HG03064 (cell line): ENCODE measurements around the gene MECR.
"Not testable (repeated sequence)": the region's sequence is repeated elsewhere in the genome, so short reads cannot be mapped to it uniquely, and the experiment has no call there.

Experiments used
- ATAC-seq: cut with Tn5 transposase; IDR thresholded peaks from one replicate; pipeline ENCODE4 v1.9.1; 2021; ENCODE audit warnings: low read depth; ENCODE audit not compliant: unreplicated experiment

The MECR gene

DNA sequence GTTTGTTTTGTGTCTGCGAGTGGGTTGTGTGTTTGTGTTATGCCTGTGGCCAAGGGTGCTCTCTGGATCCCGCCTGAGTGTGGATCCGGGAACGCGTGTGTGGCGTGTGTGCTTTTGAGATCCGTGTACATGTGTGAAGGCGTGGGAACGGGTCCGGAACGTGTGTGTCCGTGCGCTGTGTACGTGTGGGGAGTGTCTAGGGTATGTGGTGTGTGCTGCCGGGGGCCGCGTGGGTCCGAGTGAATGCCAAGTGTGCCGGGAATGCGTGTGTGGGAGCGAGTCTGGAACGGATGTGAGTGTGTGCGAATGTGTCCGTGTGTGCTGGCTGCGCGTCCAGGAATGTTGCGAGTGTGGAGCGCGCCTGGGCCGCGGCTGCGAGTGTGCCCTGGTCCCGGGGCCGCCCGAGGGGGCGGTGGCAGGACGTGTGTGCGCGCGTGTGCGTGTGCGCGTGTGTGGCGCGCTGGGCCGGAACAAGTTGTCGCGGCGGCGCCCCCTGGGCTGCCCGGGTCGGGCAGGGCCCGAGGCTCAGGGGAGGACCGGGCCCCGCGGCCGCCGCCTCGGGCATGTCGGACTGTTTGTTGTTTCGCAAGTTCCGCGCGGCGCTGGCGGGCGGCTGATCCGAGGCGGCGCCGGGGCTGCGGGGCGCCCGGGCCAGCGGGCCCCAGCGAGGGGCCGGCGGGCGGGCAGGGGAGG lies 6.5 kb upstream of the MECR start:
- no peak for ATAC-seq

GRCh38 chr1:29236712-29237128 lies 6.0 kb upstream of the MECR start:
- no peak for ATAC-seq

GRCh38 chr1:29235955-29236711 lies 5.4 kb upstream of the MECR start, which contains the start of gene PTPRU:
Gene PTPRU, plus strand, starts transcription at chr1:29236522. Its CDS starts 123 bp downstream, at chr1:29236645.
- no peak for ATAC-seq

DNA sequence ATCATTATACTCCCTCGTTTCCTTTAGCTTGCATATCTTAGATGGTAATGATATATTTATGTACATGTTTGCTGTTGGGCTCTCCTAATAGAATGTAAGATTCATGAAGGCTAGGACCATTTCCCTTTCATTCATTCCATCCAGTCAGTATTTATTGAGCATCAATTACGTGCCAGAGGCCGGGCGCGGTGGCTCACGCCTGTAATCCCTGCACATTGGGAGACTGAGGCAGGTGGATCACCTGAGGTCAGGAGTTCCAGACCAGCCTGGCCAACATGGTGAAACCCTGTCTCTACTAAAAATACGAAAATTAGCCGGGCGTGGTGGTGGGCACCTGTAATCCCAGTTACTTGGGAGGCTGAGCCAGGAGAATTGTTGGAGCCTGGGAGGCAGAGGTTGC lies 4.1 kb upstream of the MECR start:
- ATAC-seq: not testable (repeated sequence)

- ATAC-seq: no peak
Measured at GRCh38 chr1:29234471-29234870, 3.7 kb upstream of the MECR start.

DNA sequence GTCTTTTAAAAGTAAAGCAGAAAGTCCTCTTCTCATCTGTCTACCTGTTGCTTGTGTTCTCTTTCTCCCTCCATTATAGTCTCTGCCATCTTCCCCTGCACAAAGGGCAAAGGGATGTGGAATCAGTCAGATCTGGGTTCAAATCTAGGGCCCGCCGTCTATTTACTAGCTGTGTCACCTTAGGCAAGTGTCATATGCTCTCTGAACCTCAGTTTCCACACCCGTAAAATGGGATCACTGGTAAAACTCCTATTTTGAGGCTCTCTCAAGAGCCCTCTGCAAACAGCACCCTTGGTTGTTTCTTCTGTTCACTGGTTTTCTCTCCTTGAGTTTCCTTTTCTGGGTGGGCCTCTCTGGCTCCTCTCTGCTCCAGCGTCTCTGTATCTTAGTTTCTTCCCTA lies 3.0 kb upstream of the MECR start:
- no peak for ATAC-seq

GRCh38 chr1:29232387-29232786 lies 1.7 kb upstream of the MECR start:
- no peak for ATAC-seq

GRCh38 chr1:29230204-29230552 lies 556 bp downstream of the MECR start:
- no peak for ATAC-seq

DNA sequence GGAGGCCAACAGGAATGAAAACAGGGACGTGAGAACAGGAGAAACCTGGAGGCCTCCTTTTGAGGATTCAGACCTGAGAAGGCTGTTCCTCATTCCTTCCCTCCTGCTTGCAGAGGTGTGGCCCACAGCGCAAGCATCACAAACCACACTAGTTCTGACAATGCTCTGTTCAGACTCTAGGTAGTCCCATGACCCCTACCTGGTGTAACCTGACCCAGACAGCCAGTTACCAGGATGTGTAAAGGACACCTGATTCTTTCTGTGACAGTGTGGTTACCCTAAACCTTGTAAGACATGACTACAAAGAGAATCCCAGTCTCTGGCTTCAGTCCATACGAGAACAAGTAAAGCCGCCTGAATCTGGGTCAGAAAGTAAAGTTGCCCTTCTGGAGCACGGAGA lies 3.2 kb downstream of the MECR start:
- no peak for ATAC-seq

GRCh38 chr1:29225361-29225760 lies 5.4 kb downstream of the MECR start:
- no peak for ATAC-seq

DNA sequence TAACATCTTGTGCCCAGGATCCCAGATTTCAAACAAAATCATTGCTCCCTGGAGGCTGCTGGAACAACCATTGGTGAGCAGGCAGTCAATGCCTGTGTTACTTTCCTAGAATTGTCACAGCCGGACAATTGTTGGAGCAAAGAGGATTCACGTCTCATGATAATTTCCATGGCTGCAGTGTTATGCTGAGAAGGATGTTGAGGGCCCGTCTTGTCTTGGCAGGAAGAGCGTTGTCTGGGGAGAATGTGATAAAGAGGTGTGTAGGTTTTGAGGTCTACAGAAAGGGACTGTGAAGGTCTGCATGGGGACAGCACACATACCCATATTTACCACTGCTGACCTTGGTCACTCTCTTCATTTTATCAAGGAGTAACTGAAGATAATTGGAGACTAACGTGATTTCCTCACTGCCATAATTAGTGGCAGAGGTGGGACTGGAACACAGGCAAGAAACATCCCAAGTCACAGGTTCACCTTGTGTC lies 6.3 kb downstream of the MECR start:
- ATAC-seq: no peak

- ATAC-seq: no peak
Measured at GRCh38 chr1:29223521-29223920, 7.2 kb downstream of the MECR start.

- no peak for ATAC-seq
Measured at GRCh38 chr1:29222686-29223085, 8.0 kb downstream of the MECR start.

DNA sequence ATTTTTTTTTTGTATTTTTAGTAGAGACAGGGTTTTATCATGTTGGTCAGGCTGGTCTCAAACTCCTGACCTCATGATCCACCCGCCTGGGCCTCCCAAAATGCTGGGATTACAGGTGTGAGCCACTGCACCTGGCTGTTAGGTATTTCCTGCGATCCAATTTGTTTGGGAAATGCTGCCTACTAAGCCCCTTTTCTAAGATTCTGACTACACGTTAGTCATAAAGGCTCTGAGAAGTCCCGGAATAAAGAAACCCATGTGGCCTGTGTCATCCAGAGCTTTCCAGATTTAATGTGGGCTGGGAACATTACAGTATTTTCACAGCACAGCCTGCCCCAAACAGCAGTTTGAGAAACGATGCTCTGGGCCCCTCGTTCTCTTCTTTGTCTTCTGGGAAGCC lies 8.5 kb downstream of the MECR start:
- not testable (repeated sequence) for ATAC-seq

DNA sequence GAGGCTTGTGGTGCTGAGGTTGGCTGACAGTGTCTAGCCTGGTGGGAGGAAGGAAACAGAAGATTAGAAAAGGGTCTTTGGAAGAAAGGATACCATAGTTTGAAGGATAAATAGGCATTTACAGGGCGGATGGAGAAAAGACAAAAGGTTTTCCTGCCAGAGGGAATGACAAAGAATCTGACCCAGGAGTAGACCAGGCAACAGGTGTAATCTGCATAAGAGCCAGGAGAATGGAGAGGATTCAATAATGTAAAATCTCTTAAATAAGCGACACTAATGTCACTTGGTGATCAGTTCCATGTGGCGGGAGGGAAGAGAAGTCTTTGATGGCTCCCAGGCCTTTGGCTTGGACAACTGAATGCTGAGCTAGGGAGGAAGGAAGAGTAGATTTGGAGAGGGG lies 9.4 kb downstream of the MECR start:
- no peak for ATAC-seq

DNA sequence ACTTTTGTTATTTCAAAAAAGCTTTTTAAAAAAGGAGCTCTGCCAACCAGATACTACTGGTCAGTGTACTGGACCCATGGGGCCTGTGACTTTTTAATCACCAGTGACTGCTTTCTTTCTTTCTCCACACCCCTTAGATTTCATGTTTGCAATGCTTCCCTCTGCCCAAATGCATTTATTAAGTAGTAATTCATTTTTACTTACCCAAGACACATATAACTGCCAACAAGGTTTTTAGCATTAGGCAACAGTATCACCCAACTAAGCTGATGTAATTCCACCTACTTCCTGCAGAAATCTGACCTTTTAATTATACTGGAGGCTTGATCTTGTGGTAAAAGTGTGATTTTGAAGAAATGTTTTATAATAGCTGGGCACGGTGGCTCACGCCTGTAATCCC lies 12.5 kb downstream of the MECR start:
- no peak for ATAC-seq

GRCh38 chr1:29217633-29218032 lies 13.1 kb downstream of the MECR start:
- no peak for ATAC-seq

DNA sequence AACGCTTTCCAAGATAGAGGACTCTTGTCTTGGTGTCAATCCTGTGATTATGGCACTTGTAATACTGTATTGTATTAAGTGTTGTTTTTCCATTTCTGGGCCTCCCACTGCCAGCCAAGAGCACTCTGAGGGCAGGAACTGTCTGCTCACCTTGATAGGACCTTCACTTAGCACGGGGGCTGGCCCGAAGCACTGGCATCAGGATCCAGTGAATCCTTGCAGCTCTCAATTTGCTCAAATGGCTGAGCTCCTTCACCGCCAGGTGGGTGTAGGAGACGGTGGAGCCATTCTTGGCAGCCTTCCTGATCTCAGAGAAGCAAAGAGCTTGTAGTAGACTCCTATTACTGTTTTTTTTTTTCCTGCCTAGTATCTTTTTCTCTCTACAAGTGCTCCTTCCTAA lies 17.7 kb downstream of the MECR start:
- ATAC-seq: no peak

DNA sequence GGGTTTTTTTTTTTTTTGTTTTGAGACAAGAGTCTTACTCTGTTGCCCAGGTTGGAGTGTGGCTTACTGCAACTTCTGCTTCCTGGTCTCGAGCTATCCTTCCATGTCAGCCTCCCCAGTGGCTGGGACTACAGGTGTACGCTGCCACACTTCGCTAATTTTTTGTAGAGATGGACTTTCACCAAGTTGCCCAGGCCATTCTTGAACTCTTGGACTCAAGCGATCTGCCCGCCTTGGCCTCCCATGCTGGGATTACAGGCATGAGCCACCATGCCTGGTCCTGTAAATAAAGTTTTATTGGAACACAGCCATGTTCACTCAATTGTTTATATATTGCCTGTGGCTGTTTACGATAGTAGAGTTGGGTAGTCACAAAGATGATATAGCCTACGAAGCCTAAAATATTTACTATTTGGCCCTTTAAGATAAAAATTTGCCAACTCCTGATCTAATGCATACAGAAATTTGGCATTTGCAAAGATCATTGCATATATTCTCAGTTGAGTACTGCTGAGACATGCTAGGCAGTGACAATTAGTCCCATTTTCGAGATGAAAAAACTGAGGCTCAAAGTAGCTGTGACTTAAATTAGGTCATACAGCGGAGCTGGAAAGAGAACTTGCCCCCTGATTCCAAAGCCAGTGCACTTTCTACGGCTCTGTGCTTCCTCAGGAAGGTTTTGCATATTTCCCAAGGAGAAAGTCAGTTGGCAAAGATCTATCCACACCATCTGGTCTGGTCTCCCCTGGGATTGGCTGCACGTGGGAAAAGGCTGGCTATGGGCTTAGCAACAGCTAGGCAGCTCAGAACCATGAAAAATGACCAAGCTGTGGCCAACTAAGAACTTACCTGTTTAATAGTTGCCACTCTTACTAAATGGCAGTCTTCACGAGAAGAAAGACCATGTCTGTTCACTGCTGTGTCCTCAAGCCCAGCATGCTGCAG lies 19.4 kb downstream of the MECR start:
- ATAC-seq: no peak

GRCh38 chr1:29210278-29211085 lies 20.3 kb downstream of the MECR start:
- no peak for ATAC-seq
